GM10847 (cell line): ENCODE results near the gene FAT2.

Experiments used
- POLR2A ChIP-seq: IDR thresholded peaks from 2 replicates; pipeline ENCODE4 v1.6.1; 2011; ENCODE audit not compliant: insufficient read length; ENCODE audit errors: extremely low read depth

FAT2 gene

DNA sequence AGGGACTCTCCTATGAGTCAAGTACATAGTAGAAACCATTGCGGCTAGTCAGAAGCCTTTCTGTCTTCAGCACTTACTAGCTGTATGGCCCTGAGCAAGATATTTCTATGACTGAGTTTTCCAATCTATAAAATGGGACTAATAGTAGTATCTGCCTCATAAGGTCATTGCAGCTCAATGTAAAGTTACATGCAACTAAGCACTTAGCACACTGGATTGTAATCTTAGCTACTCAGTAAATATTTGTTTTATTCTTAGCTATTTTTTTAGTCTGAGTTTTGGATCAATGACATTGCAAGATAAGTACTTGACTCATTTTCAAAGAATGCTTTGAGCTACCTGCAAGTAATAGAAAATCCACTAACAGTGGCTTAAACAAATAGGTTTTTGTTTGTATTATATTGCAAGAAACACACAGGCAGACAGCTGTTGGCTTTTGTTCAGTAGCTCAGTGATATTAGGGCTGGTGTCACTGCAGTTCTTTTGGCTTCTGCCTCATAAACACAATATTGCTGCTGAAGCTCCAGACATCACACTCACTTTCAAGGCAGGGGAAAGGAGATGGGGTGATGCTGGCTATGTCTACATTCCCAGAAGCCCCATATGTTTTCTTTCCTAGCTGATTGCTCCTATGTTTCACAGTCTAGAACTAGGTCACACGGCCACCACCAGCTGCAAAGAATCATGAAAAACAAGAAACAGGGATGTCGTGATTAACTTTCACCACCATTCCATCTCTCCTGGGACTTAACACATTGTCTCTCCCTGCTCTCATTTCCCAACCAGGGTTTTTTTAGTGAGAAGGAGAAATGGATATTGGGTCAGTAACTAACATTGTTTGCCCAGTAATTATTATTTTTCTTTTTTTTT is 26.9 kb upstream of the FAT2 start:
- TF ChIP-seq POLR2A, result no peak

DNA sequence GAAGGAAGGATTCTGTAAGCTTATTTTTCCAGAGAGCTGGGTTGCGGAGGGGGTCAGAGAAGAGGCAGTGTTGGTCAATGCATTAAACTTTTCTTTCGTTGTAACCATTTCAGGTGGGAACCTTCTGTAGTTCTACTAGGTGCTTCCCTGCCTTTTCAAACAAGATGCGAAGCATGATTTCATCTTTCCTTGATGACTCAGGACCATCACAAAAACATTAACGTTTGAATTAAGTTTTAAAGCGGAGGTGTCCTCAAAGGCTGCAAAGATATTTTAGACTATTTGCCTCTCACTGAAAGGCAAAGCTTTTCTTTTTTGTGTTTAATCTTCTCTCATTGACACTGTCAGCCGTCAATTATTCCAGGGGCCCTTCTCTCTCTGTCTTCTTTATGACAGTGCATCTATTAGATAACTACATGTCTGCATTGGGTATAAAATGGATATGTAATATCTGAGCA is 26.3 kb upstream of the FAT2 start:
- no peak for TF ChIP-seq POLR2A

DNA sequence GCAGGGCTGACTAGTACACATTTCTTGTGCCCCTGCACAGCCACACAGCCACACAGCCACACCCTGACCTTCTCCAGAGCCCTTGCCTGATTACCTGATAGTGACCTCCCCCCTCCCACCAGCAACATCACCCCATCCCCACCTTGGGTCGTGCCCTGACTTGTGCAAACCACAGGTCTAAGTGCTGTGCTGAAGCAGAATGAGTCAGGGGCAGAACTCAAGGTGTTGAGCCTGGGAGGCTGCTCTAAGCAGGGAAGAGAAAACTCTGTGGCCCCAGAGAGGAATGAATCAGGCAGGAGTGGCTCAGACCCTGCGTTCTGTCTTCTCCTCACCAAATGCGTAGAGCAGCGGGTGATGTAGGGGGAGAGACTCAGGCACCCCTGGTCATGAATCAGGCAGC is 24.3 kb upstream of the FAT2 start:
- TF ChIP-seq POLR2A, result no peak

DNA sequence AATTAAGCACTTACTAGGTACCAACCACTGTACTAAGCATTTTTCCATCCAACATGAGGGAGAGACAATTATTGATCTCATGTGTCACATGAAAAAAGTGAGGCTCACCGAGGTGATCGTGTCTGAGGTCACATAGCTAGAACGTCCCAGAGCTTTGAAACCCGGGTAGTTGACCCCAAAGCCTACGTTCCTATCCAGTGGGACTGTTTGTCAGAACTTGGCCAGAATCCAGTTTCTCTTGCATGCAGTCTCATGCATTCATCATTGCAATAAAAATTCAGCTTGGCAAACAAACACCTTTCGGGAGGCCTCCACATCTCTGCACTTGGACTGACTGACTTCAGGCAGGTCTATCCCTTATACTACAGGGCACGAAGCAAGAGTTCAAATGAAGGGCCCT is 23.4 kb upstream of the FAT2 start:
- no peak for TF ChIP-seq POLR2A

DNA sequence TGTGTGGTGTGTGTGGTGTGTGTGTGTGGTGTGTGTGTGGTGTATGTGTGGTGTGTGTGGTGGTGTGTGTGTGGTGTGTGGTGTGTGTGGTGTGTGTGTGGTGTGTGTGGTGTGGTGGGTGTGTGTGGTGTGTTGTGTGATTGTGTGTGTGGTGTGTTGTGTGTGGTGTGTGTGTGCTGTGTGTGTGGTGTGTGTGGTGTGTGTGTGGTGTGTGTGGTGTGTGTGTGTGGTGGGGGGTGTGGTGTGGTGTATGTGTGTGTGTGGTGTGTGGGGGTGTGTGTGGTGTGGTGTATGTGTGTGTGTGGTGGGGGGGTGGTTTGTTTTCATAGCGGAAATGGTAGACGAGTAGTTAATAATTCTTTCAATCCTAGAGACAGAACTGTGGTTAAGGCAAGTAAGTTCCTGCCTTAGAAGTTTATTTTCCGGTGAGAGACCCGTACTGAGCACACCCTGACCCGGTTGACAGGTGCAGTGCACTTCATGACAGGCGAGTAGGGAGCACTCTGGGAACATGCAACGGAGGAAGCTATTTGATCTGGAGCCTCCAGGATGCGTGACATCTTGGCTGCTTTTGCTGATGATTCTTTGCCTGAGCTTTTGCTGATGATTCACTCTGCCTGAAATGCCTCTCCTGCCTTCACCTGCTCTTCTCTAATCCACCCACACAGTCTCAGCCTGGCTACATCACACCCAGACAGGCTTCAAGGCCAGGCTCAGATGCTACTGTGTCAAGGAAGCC is 21.7 kb upstream of the FAT2 start:
- no peak for TF ChIP-seq POLR2A

DNA sequence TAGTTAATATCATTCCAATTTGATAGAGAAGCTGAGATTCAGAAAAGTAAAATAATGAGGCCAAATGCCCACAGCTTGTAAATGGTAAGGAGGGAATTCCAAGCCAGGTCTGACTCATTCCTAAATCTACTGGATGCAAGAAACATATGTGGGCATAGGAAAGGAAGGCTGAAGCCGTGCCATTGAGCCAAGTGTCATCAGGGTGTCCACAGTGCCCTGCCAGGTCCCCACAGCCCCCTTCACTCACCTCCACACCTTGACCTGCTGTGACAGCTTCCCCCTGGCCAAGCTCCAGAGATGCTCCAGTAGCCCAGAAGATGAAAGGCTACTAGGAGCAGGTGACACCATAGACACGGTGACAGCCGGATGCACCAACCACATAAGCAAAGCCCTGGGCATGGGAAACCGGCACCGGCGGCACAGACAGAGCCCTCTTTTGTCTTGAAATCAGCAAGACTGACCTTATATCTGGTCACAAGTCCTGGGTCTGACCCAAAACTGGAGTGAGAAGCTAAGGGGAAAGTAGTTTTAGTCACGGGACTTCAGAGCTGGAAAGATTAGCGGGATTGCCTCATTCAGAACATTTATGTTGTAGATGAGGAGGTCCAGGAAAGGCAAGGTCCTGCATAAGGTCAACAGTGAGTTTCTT is 20.1 kb upstream of the FAT2 start:
- TF ChIP-seq POLR2A, result no peak

DNA sequence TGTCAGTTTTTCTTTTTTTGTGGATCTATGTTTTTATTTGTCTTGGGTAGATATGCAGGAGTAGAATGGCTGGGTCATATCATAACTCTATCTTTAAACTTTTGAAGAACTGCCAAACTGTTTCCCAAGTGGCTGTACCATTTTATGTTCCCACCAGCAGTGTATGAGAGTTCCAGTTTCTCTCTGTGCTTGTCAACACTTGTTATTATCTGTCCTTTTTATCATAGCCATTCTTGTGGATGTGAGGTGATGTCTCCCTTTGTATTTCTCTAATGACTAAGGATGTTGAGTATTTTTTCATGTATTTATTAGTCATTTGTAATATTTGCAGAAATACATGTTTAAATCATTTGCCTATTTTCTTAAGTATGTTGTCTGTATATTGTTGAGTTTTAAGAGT is 17.4 kb upstream of the FAT2 start:
- no peak for TF ChIP-seq POLR2A

DNA sequence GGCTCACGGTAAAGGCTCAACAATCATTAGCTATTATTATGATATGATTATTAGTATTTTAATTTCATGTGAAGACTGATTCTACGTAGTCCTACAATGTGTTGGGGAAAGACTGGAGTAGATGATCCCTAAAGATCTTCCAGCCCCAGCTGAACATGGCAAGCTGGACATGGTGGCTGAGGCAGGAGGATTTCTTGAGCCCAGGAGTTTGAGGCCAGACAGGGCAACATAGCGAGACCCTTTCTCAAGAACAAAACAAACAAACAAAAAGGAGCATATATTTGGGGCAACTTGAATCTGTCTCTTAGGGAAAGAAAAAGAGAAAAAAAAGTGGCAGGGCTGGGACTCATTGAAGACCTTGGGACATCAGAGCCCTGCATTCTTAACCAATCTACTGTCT is 16.2 kb upstream of the FAT2 start:
- no peak for TF ChIP-seq POLR2A

DNA sequence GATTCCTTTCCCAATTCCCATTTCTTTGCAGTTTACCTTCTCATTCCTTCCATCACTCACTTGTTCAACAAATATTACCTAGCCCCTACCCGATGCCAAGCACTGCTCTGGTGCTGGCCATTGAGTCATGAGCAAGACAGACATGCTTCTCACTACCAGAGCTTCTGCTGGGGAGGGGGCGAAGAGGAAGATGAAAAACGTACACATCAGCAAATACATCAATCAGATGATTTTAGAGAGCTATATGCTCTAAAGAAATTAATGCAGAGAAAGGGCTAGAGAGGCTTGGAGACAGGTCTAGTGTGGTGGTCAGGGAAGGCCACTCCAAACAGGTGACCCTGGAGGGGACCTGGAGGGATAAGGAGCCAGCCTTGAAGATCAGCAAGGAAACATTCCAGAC is 14.4 kb upstream of the FAT2 start:
- no peak for TF ChIP-seq POLR2A

DNA sequence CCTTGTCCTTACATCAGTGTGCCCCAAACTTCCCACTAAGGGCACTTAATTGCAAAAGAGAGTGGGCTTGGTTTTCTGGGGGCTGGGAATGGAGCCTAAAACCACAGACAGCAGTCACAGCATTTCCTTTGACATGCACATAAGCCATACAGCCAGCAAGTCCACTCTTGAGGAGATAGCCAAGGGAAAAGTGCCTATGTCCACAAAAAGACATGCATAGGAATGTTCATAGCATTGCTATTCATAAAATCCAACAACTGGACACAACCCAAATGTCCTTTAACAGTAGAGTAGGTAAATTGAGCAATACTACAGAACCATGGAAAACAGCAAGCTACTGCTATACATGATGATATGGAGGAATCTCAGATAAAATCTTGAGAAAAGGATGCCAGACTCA is 11.7 kb upstream of the FAT2 start:
- TF ChIP-seq POLR2A, result no peak

DNA sequence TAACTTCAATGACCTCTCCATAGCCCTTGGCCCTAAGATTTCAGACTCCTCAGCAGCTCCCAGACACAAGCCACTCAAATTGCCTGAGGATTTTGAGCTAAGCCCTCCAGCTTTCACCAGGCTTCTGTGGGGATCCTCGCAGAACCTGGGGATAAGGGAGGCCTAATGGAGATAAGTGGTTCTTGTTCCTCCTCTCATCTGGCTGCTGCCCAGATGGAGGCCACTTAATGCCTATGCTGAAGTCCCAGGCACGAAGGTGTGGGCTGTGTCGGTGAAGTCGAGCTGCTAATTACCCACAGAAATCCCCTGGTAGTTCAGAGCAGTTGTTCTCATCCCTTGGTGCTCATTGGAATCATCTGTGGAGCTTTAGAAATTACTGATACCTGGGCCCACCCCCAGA is 10.3 kb upstream of the FAT2 start:
- no peak for TF ChIP-seq POLR2A

DNA sequence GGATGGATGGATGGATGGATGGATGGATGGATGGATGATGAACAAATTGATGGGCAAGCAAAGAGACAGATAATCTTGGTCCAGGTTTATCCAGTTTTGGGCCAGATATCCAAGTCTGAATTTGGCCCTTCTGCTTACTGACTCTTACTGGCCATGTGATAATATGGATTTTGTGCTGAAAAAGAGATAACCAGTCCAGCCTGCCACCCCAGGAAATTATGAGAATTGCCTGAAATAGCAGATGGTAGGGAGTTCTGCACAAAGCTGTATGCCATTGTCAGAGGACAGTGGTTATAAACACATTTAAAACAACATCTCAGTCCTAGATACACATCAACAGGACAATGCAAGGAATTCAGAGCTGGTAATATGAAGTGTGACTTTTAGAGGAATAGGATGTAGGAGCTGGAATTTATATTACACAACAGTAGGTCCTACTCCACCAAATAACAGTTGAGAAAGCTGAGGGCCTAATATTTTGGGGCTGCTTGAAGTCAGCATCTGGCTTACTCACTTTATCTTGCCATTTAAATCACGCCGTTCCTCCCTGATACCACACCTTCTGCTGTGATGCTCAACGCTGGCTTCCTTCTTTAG is 9.0 kb upstream of the FAT2 start:
- no peak for TF ChIP-seq POLR2A

DNA sequence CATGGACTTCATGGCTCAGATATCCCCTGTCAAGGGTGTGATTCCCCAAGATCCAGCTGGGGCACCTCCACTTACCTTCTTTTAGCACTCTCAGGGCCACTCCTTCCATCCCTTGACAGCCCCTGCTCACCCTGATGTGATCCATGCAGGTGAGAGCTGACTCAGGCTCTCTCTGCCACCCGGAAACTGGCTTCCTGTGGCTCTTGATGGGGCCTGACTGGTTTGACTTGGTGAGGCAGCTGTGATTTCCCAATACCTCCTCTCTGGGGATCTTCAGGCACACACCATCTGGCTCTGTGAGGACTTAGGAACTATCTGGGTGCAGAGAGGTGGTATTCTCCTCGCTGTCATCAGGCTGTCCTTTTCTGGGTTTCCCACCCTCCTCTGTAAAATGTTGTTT is 7.9 kb upstream of the FAT2 start:
- no peak for TF ChIP-seq POLR2A

DNA sequence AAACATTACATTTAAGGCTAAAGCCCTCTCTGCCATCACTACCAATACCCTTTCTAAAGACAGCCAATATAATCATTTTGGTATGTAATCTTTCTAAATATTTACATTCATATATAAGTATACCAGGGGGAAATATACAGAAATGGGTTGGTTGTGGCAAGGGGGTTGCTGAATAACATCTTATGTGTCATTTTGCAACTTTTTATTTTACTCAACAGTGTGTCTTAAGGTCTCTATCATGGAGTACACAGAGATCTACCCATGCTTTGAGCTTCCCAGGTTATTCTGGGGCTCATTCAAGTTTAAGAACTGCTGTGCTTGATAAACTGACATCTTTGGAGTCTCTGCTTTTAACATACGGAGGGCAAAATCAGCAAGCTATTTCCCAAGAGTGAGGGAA is 7.4 kb upstream of the FAT2 start:
- no peak for TF ChIP-seq POLR2A

DNA sequence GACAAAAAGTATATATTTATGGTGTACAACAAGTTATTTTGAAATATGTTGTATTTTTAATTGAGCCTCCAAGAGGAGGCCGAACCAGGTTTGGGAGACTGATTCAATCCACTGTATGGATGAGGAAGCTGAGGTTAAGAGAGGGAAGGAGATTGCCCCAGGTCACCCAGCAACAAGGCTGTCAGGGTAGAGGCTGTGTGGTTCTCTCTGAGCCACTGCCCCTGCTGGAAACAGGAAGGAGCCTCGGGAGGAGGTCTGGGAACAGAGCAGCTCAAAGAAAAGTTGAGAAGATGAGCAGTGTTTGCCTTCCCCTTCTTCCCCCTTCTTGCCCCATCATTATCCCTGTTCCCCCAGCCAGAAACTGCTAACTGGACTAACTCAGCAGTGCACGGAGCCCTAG is 6.6 kb upstream of the FAT2 start:
- no peak for TF ChIP-seq POLR2A
